GM10248 (cell line): ENCODE data around the gene SFMBT2.

Experiments used
- CTCF ChIA-PET: fragments of 300-600 bp; sonication (Branson Sonifier 250); formaldehyde crosslinking; extraction: SDS; loops from one replicate; lab custom pipeline; 2021; ENCODE audit warnings: antibody characterized with exemption; lab: Yijun Ruan, JAX
- POLR2A ChIA-PET: fragments of 350-650 bp; sonication (Branson Sonifier 250); formaldehyde crosslinking; extraction: SDS; loops from one replicate; lab custom pipeline; 2020; ENCODE audit warnings: antibody characterized with exemption; lab: Yijun Ruan, JAX
- DNase-seq: peaks from one replicate; pipeline ENCODE4 v3.0.0; 2012; ENCODE audit errors: extremely low spot score
- CTCF ChIP-seq: IDR thresholded peaks from 2 replicates; pipeline ENCODE4 v1.5.1; 2012; ENCODE audit warnings: mild to moderate bottlenecking, low read depth; ENCODE audit errors: extremely low read depth, missing control alignments, control extremely low read depth

The SFMBT2 gene

GRCh38 chr10:7173948-7174347 is 236.9 kb downstream of the SFMBT2 start:
- TF ChIP-seq CTCF: no peak
- CTCF ChIA-PET: interaction anchor here (1.0 kb wide), 1 partner anchor 9 kb away, joined by 3 read pairs; no protein-coding TSS in a partner anchor
- no peak for DNase-seq
- POLR2A ChIA-PET: no interaction called here

GRCh38 chr10:7171825-7172224 is 239.0 kb downstream of the SFMBT2 start:
- POLR2A ChIA-PET: no interaction called here
- no peak for TF ChIP-seq CTCF
- CTCF ChIA-PET: interaction anchor here (1.7 kb wide), 1 partner anchor 51 kb away, joined by 4 read pairs; no protein-coding TSS in a partner anchor
- DNase-seq: no peak

GRCh38 chr10:7170626-7171322 is 240.1 kb downstream of the SFMBT2 start:
- TF ChIP-seq CTCF: no peak
- CTCF ChIA-PET: no interaction called here
- POLR2A ChIA-PET: no interaction called here
- DNase-seq: no peak

GRCh38 chr10:7168414-7168813 is 242.4 kb downstream of the SFMBT2 start:
- POLR2A ChIA-PET: no interaction called here
- CTCF ChIA-PET: interaction anchor here (1.3 kb wide), 1 partner anchor 17 kb away, joined by 4 read pairs; no protein-coding TSS in a partner anchor
- DNase-seq: no peak
- TF ChIP-seq CTCF: no peak

- DNase-seq: no peak
- TF ChIP-seq CTCF: no peak
- ChIA-PET POLR2A (interaction anchor here (0.8 kb wide), 1 partner anchor 229 kb away, joined by 3 read pairs; no protein-coding TSS in a partner anchor), CTCF (interaction anchor here (0.9 to 2.3 kb wide), 5 partner anchors 10 to 647 kb away, joined by 3 to 7 read pairs (median 3); no protein-coding TSS in a partner anchor)
Measured at GRCh38 chr10:7165500-7166177, 245.2 kb downstream of the SFMBT2 start.

- DNase-seq: no peak
- no peak for TF ChIP-seq CTCF
- ChIA-PET CTCF (interaction anchor here (0.9 to 2.3 kb wide), 3 partner anchors 9 to 647 kb away, joined by 3 to 7 read pairs (median 3); no protein-coding TSS in a partner anchor), POLR2A (interaction anchor here (0.5 kb wide), 1 partner anchor 106 kb away, joined by 3 read pairs; no protein-coding TSS in a partner anchor)
Measured at GRCh38 chr10:7164955-7165354, 245.9 kb downstream of the SFMBT2 start.
